Measurements from ENCODE around the gene FCHSD1. TPM values are rescaled to one million over a fixed set of nuclear protein-coding genes. Genes with fewer than 3 reads are reported as not detected.

FCHSD1 gene
- polyA plus RNA-seq, 3 donors: 3.0 to 73.3 (median 3.4) TPM

GRCh38 chr5:141638771-141639170 is 12.4 kb downstream of the FCHSD1 start:
- H3K4me3 Mint-ChIP-seq: no peak overlapping the region
- Histone ChIP-seq H3K4me3 (replicated peaks in 1 of 3; ENCODE audit: low read depth in 2 of 3, low read length in 3 of 3) (no peak overlapping the region), H3K27ac (ENCODE audit: low read depth in 1 of 2, low read length in 2 of 2) (no peak overlapping the region), H2AFZ (ENCODE audit: insufficient read depth, low read depth, low read length, poor library complexity, severe bottlenecking) (no peak overlapping the region), H3K9me3 (replicated peaks in 1 of 2; ENCODE audit: control insufficient read depth in 1 of 2, insufficient read depth in 1 of 2, low read length in 2 of 2) (no peaks in the 10 kb centered on the region), H3K79me2 (ENCODE audit: insufficient read depth, low read length) (peaks cover 30% of the 10 kb centered on the region), H3K4me1 (ENCODE audit: control insufficient read depth in 1 of 2, insufficient read depth in 2 of 2, low read length in 2 of 2) (peaks cover 40 to 57% of the 10 kb centered on the region in 2 donors), H4K20me1 (ENCODE audit: insufficient read depth, low read length) (peaks cover 29% of the 10 kb centered on the region), H3K27me3 (ENCODE audit: control insufficient read depth in 2 of 2, insufficient read depth in 2 of 2, low read length in 2 of 2) (no peaks in the 10 kb centered on the region), H3K9ac (ENCODE audit: insufficient read depth, low read length, poor library complexity, severe bottlenecking) (no peak overlapping the region), H3K4me2 (replicated peaks; ENCODE audit: extremely low read depth, low read length, poor library complexity, severe bottlenecking) (no peak overlapping the region), H3K36me3 (replicated peaks in 1 of 2; ENCODE audit: control insufficient read depth in 1 of 2, insufficient read depth in 2 of 2, low read length in 2 of 2) (peaks cover 9 to 22% of the 10 kb centered on the region in 2 donors)
- intact Hi-C loops (cut with micrococcal nuclease): loop anchor here (5.0 kb wide), 2 partner anchors 46 to 116 kb away; no protein-coding TSS in a partner anchor
- peaks cover 0 to 2% (median 0%) of the 10 kb centered on the region in 7 donors for H3K9me3 Mint-ChIP-seq
- H3K27ac Mint-ChIP-seq: no peak overlapping the region
- no peak for DNase-seq
- H3K4me1 Mint-ChIP-seq: peaks cover 40% of the 10 kb centered on the region
- peaks cover 0 to 4% (median 0%) of the 10 kb centered on the region in 3 donors for H3K27me3 Mint-ChIP-seq (ENCODE audit: low read depth in 3 of 3)
- TF ChIP-seq CTCF (IDR thresholded peaks at IDR 0.05): no peak
- no CpG with 5 or more reads among the region's 2 CpGs for WGBS (ENCODE audit: insufficient coverage)
- H3K36me3 Mint-ChIP-seq: peaks cover 21 to 34% of the 10 kb centered on the region in 2 donors

DNA sequence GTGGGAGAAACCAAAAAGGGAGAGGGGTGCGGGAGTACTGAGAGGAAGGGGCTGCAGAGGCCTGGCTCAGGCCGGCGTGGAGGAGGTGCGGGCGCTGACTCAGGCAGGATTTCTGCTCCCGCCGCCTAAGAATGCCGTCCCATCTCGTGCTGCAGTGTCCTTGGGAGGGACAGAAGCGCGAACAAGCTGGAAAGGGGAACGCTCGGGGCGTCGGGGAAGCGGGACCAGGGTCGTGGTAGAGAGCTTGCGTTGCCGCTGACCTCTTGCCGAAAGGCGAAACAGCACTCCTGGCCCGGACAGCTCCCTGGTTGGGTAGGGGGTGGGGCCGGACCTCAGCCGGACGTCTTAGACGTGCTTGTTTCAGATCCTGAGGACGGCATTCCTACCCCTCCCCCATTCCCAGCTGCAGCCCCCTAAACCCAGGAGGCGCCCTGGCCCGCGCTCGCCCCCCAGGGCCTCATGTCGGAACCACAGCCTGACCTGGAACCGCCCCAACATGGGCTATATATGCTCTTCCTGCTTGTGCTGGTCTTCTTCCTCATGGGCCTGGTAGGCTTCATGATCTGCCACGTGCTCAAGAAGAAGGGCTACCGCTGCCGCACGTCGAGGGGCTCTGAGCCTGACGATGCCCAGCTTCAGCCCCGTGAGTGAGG is 13.3 kb downstream of the FCHSD1 start:
- Histone ChIP-seq H3K36me3 (replicated peaks in 1 of 2; ENCODE audit: control insufficient read depth in 1 of 2, insufficient read depth in 2 of 2, low read length in 2 of 2) (peaks cover 9 to 21% of the 10 kb centered on the region in 2 donors), H4K20me1 (ENCODE audit: insufficient read depth, low read length) (peaks cover 31% of the 10 kb centered on the region), H3K9ac (ENCODE audit: insufficient read depth, low read length, poor library complexity, severe bottlenecking) (peak overlapping the region; percentile 78), H3K4me3 (replicated peaks in 1 of 3; ENCODE audit: low read depth in 2 of 3, low read length in 3 of 3) (peak overlapping the region; percentile 59 to 93 (median 86)), H3K27me3 (ENCODE audit: control insufficient read depth in 2 of 2, insufficient read depth in 2 of 2, low read length in 2 of 2) (no peaks in the 10 kb centered on the region), H3K4me2 (replicated peaks; ENCODE audit: extremely low read depth, low read length, poor library complexity, severe bottlenecking) (peak overlapping the region; percentile 94), H3K79me2 (ENCODE audit: insufficient read depth, low read length) (peaks cover 38% of the 10 kb centered on the region), H3K27ac (ENCODE audit: low read depth in 1 of 2, low read length in 2 of 2) (no peak overlapping the region), H3K4me1 (ENCODE audit: control insufficient read depth in 1 of 2, insufficient read depth in 2 of 2, low read length in 2 of 2) (peaks cover 41 to 55% of the 10 kb centered on the region in 2 donors), H3K9me3 (replicated peaks in 1 of 2; ENCODE audit: control insufficient read depth in 1 of 2, insufficient read depth in 1 of 2, low read length in 2 of 2) (no peaks in the 10 kb centered on the region), H2AFZ (ENCODE audit: insufficient read depth, low read depth, low read length, poor library complexity, severe bottlenecking) (peak overlapping the region; percentile 94)
- DNase-seq: peak; percentile 41 to 60 (median 57)
- peak; percentile 72 for TF ChIP-seq CTCF (IDR thresholded peaks at IDR 0.05)
- intact Hi-C loops (cut with micrococcal nuclease): loop anchor here (5.0 kb wide), 2 partner anchors 46 to 116 kb away; no protein-coding TSS in a partner anchor
- H3K36me3 Mint-ChIP-seq: peaks cover 21 to 32% of the 10 kb centered on the region in 2 donors
- WGBS (ENCODE audit: insufficient coverage): 4% methylated on average over 33 of the region's 40 CpGs
- H3K27me3 Mint-ChIP-seq (ENCODE audit: low read depth in 3 of 3): peaks cover 0 to 4% (median 0%) of the 10 kb centered on the region in 3 donors
- H3K9me3 Mint-ChIP-seq: peaks cover 0 to 2% (median 0%) of the 10 kb centered on the region in 7 donors
- H3K27ac Mint-ChIP-seq: peak overlapping the region in 4 of 7 donors; percentile 11 to 81 (median 62)
- H3K4me1 Mint-ChIP-seq: peaks cover 39% of the 10 kb centered on the region
- H3K4me3 Mint-ChIP-seq: peak overlapping the region; percentile 87 to 91
